SK-N-SH (cell line): ENCODE measurements around the gene PSMB2. TPM values are rescaled to one million over a fixed set of nuclear protein-coding genes. Genes with fewer than 3 reads are reported as not detected.
A peak's percentile ranks its signal among the peaks of the same experiment; 100 is the strongest.

Experiments used
- CTCF ChIA-PET: fragments of 300-600, 350-600 bp; formaldehyde crosslinking; extraction: SDS; loops from one replicate; lab custom pipeline; 2021; lab: Yijun Ruan, JAX
- POLR2A ChIA-PET: fragments of 350-600 bp; sonication (Branson Sonifier 250); formaldehyde crosslinking; extraction: SDS; loops from one replicate; lab custom pipeline; 2020; ENCODE audit warnings: antibody characterized with exemption, inconsistent platforms; lab: Yijun Ruan, JAX
- DNase-seq: peaks from one replicate; pipeline ENCODE4 v3.0.0; 2012
- H2AFZ ChIP-seq: fragments of 200-600 bp; sonication (generic); 2 replicates; pipeline ENCODE4 v1.8.1; 2016; ENCODE audit warnings: antibody characterized with exemption, mild to moderate bottlenecking, low read depth
- H3F3A ChIP-seq: fragments of 200-600 bp; sonication (generic); replicated peaks from 2 replicates; pipeline ENCODE3; 2016; ENCODE audit warnings: antibody characterized with exemption, mild to moderate bottlenecking; ENCODE audit not compliant: insufficient read depth
- H3K27ac ChIP-seq, 2 experiments: fragments of 200-500 bp in 1 of 2; fragments of 200-600 bp in 1 of 2; sonication (Bioruptor generic) in 1 of 2; sonication (generic), shearing (Covaris generic) in 1 of 2; 2 replicates each; pipeline versions ENCODE4 v1.5.1 to v1.6.1; 2014 to 2016; ENCODE audit warnings: low read depth in 2 of 2, inconsistent platforms in 1 of 2, low read length in 1 of 2, mild to moderate bottlenecking in 1 of 2, mixed read lengths in 1 of 2
- H3K27me3 ChIP-seq: fragments of 200-600 bp; sonication (generic), shearing (Covaris generic); 2 replicates; pipeline ENCODE4 v1.6.1; 2016; ENCODE audit warnings: mixed run types; ENCODE audit not compliant: insufficient read depth
- H3K36me3 ChIP-seq, 2 experiments: fragments of 200-500 bp in 1 of 2; fragments of 200-600 bp in 1 of 2; sonication (Bioruptor generic) in 1 of 2; sonication (generic) in 1 of 2; replicated peaks in 1 of 2; 2 replicates each; pipeline versions ENCODE3 to v1.5.1; 2014 to 2016; ENCODE audit warnings: low read length in 1 of 2, mild to moderate bottlenecking in 1 of 2; ENCODE audit not compliant: insufficient read depth in 2 of 2, control insufficient read depth in 1 of 2
- H3K4me1 ChIP-seq, 2 experiments: fragments of 200-500 bp in 1 of 2; fragments of 200-600 bp in 1 of 2; sonication (Bioruptor generic) in 1 of 2; sonication (generic), shearing (Covaris generic) in 1 of 2; 2 replicates each; pipeline versions ENCODE4 v1.5.1 to v1.6.1; 2014 to 2016; ENCODE audit warnings: low read depth in 1 of 2, low read length in 1 of 2, mixed run types in 1 of 2; ENCODE audit not compliant: insufficient read depth in 2 of 2, control insufficient read depth in 1 of 2
- H3K4me2 ChIP-seq: fragments of 200-600 bp; sonication (generic), shearing (Covaris generic); 2 replicates; pipeline ENCODE4 v1.6.1; 2017; ENCODE audit warnings: mixed run types
- H3K4me3 ChIP-seq, 2 experiments: fragments of 200-500 bp in 1 of 2; fragments of 200-600 bp in 1 of 2; sonication (Bioruptor generic) in 1 of 2; sonication (generic), shearing (Covaris generic) in 1 of 2; 2 replicates each; pipeline versions ENCODE4 v1.5.1 to v1.8.1; 2014 to 2016; ENCODE audit warnings: low read depth in 2 of 2, inconsistent platforms in 1 of 2, low read length in 1 of 2, mild to moderate bottlenecking in 1 of 2, mixed read lengths in 1 of 2, moderate library complexity in 1 of 2
- H3K79me2 ChIP-seq: fragments of 200-600 bp; sonication (generic); 2 replicates; pipeline ENCODE4 v1.8.1; 2017; ENCODE audit warnings: mild to moderate bottlenecking; ENCODE audit not compliant: insufficient read depth
- H3K9ac ChIP-seq: fragments of 200-600 bp; sonication (generic); 2 replicates; pipeline ENCODE4 v1.6.1; 2017; ENCODE audit warnings: mixed run types
- H3K9me2 ChIP-seq: fragments of 200-600 bp; sonication (generic); 2 replicates; pipeline ENCODE4 v1.6.1; 2017; ENCODE audit warnings: mixed run types
- H3K9me3 ChIP-seq: fragments of 200-600 bp; sonication (generic); 2 replicates; pipeline ENCODE4 v1.6.1; 2017; ENCODE audit warnings: mixed run types, mild to moderate bottlenecking, moderate library complexity
- H4K20me1 ChIP-seq: fragments of 200-600 bp; sonication (generic); 2 replicates; pipeline ENCODE4 v1.6.1; 2017; ENCODE audit warnings: mild to moderate bottlenecking, mixed run types; ENCODE audit not compliant: insufficient read depth
- CTCF ChIP-seq: fragments of 200-600 bp; sonication (generic); IDR thresholded peaks from 2 replicates; pipeline ENCODE4 v1.6.1; 2017; ENCODE audit warnings: antibody characterized with exemption, mild to moderate bottlenecking, moderate library complexity
- ELF1 ChIP-seq: IDR thresholded peaks from 2 replicates; pipeline ENCODE4 v1.4.0; 2012
- EZH2phosphoT487 ChIP-seq: fragments of 200-600 bp; sonication (generic); IDR thresholded peaks from 2 replicates; pipeline ENCODE4 v1.6.1; 2017; ENCODE audit warnings: low read depth, mixed run types, mild to moderate bottlenecking, antibody characterized with exemption, moderate library complexity, borderline replicate concordance
- FOSL2 ChIP-seq: IDR thresholded peaks from 2 replicates; pipeline ENCODE4 v1.4.0; 2012; ENCODE audit warnings: low read depth, mild to moderate bottlenecking, moderate library complexity, borderline replicate concordance
- GABPA ChIP-seq: IDR thresholded peaks from 2 replicates; pipeline ENCODE4 v1.4.0; 2012; ENCODE audit warnings: low read depth, mild to moderate bottlenecking
- IRF3 ChIP-seq: fragments of 150-350 bp; IDR thresholded peaks from 2 replicates; pipeline ENCODE4 v1.6.1; 2016; ENCODE audit warnings: mild to moderate bottlenecking, low read depth, low read length
- JUND ChIP-seq: IDR thresholded peaks from 2 replicates; pipeline ENCODE4 v1.4.0; 2012
- MXI1 ChIP-seq: IDR thresholded peaks from 2 replicates; pipeline ENCODE4 v1.6.1; 2012; ENCODE audit warnings: mild to moderate bottlenecking, low read depth, low read length, improper control_type of control experiment
- NFIC ChIP-seq: IDR thresholded peaks from 2 replicates; pipeline ENCODE4 v1.4.0; 2012; ENCODE audit warnings: borderline replicate concordance
- PBX3 ChIP-seq: IDR thresholded peaks from 2 replicates; pipeline ENCODE4; 2012
- POLR2AphosphoS5 ChIP-seq: IDR thresholded peaks from 2 replicates; pipeline ENCODE4 v1.6.1; 2012; ENCODE audit warnings: low read depth, low read length
- REST ChIP-seq: IDR thresholded peaks from 2 replicates; pipeline ENCODE4 v1.6.1; 2012; ENCODE audit warnings: mild to moderate bottlenecking, low read depth, low read length, moderate library complexity
- RFX5 ChIP-seq: IDR thresholded peaks from 2 replicates; pipeline ENCODE4 v1.6.1; 2012; ENCODE audit warnings: mild to moderate bottlenecking, improper control_type of control experiment, low read length
- RXRA ChIP-seq: IDR thresholded peaks from 2 replicates; pipeline ENCODE4 v1.4.0; 2012; ENCODE audit warnings: low read depth, mild to moderate bottlenecking, borderline replicate concordance
- TAF1 ChIP-seq: IDR thresholded peaks from 2 replicates; pipeline ENCODE4 v1.6.1; 2012; ENCODE audit warnings: low read depth, mild to moderate bottlenecking, low read length, moderate library complexity, borderline replicate concordance
- USF2 ChIP-seq: fragments of 150-350 bp; IDR thresholded peaks from 2 replicates; pipeline ENCODE4 v1.6.1; 2017; ENCODE audit warnings: antibody characterized with exemption, low read length, low read depth, borderline replicate concordance
- ZBTB33 ChIP-seq: IDR thresholded peaks from 2 replicates; pipeline ENCODE4 v1.4.0; 2012; ENCODE audit warnings: low read depth, borderline replicate concordance
- WGBS: methylation state at CpG from one replicate; pipeline ENCODE4 v1.1.6; 2017; ENCODE audit warnings: low lambda C conversion rate; 5-methylcytosine and 5-hydroxymethylcytosine counted together
- polyA plus RNA-seq, 3 experiments: library from polyadenylated mRNA; depleted of rRNA; stranded (reverse); fragments of >200 nt; gene quantifications; 2 replicates each; pipeline ENCODE4 v1.2.3, GENCODE V29; 2012

Gene PSMB2
- polyA plus RNA-seq, 1 of the 3 experiments (the other 2 are of a cell fraction): 83.5 TPM

- no peaks in the 10 kb centered on the region for H3F3A ChIP-seq
- 70% methylated on average over 9 of the region's 30 CpGs for WGBS
- H3K27ac ChIP-seq: no peak overlapping the region
- DNase-seq: peak; percentile 52
- CTCF ChIA-PET: interaction anchor here (0.8 to 11.7 kb wide), 2 partner anchors 54 to 151 kb away, joined by 3 to 347 read pairs; no protein-coding TSS in a partner anchor
- H3K27me3 ChIP-seq: no peaks in the 10 kb centered on the region
- no peaks in the 10 kb centered on the region for H4K20me1 ChIP-seq
- H3K9ac ChIP-seq: no peak overlapping the region
- peaks cover 0 to 6% of the 10 kb centered on the region in 2 experiments; a peak in 1 of 4 replicates for H3K4me1 ChIP-seq
- H2AFZ ChIP-seq: no peak overlapping the region
- TF ChIP-seq POLR2AphosphoS5 (no peak), EZH2phosphoT487 (no peak), REST (no peak), CTCF (no peak), NFIC (no peak), ELF1 (no peak), MXI1 (no peak), IRF3 (no peak), TAF1 (no peak), RXRA (no peak), FOSL2 (no peak), JUND (no peak), RFX5 (no peak), ZBTB33 (no peak), GABPA (no peak), PBX3 (no peak), USF2 (no peak)
- TF ChIP-seq, all 33 proteins: peak for 0
- POLR2A ChIA-PET: no interaction called here
- H3K4me3 ChIP-seq: no peak overlapping the region
- no peaks in the 10 kb centered on the region for H3K36me3 ChIP-seq
- no peaks in the 10 kb centered on the region for H3K9me3 ChIP-seq
- no peaks in the 10 kb centered on the region for H3K9me2 ChIP-seq
- no peaks in the 10 kb centered on the region for H3K79me2 ChIP-seq
- no peak overlapping the region for H3K4me2 ChIP-seq
These were observed 66.5 kb downstream of the PSMB2 start for GRCh38 chr1:35574655-35575415.
